Measurements from ENCODE around the gene B4GALNT3. TPM values are rescaled to one million over a fixed set of nuclear protein-coding genes. Genes with fewer than 3 reads are reported as not detected.

The B4GALNT3 gene
- total RNA-seq, 4 donors from 2014 or later = under 0.01 to 0.80 (median 0.36) TPM

DNA sequence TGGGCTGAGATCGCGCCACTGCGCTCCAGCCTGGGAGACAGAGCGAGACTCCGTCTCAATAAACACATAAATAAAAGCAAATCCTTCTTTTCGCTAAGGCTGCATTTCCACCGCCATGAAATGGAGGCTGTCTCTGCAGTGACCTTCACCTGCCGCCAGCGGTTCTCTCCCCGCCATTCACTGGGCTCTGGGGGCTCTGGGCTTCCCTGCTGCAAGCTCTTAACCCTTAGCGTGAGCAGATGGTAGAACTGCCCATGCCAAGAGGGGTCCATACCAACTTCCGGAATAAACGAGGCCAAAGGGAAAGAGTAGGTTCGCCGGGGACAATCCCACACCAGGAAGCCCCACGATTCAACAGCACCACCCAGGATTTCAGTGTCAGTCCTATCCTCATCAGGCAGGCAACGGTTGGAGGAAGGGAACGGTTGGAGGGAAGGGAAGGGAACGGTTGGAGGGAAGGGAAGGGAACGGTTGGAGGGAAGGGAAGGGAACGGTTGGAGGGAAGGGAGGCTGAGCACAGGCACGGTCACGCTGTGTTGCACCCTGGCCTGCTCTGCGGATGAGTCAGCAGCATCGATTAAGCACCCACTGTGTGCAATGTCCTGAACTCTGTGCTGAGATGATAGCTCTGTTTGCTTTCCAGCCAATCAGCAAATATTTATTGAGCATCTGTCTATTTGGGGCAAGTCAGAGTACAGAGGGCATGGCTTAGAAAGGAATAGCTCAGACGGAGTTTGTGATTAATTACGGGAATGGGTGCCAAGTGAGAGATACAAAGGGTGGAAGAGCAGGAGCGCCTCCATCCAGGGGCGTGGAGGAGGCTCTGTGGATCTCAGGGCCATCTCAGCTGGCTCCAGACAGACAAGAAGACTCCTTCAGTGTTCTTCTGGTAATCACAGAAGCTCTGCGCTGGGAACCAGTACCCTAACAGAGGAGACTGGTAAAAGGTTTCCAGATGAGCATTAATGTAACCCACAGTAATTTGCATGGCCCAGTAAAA lies 125.6 kb downstream of the B4GALNT3 start:
- 88% methylated on average over 30 of the region's 30 CpGs for WGBS
- intact Hi-C loops (cut with DNase I) = no loop called here
- no peak overlapping the region for H3K4me3 ChIP-seq
- DNase-seq (ENCODE audit: extremely low spot score) = no peak
- H3K27ac ChIP-seq (replicated peaks in 1 of 4) = no peak overlapping the region
- no peaks in the 10 kb centered on the region for H3K9me3 ChIP-seq
- peaks cover 0 to 11% (median 0%) of the 10 kb centered on the region in 4 donors for H3K4me1 ChIP-seq
- no peaks in the 10 kb centered on the region for H3K36me3 ChIP-seq
- TF ChIP-seq, protein P1, sequence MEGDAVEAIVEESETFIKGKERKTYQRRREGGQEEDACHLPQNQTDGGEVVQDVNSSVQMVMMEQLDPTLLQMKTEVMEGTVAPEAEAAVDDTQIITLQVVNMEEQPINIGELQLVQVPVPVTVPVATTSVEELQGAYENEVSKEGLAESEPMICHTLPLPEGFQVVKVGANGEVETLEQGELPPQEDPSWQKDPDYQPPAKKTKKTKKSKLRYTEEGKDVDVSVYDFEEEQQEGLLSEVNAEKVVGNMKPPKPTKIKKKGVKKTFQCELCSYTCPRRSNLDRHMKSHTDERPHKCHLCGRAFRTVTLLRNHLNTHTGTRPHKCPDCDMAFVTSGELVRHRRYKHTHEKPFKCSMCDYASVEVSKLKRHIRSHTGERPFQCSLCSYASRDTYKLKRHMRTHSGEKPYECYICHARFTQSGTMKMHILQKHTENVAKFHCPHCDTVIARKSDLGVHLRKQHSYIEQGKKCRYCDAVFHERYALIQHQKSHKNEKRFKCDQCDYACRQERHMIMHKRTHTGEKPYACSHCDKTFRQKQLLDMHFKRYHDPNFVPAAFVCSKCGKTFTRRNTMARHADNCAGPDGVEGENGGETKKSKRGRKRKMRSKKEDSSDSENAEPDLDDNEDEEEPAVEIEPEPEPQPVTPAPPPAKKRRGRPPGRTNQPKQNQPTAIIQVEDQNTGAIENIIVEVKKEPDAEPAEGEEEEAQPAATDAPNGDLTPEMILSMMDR (IDR thresholded peaks at IDR 0.05) = no peak
- TF ChIP-seq POLR2AphosphoS5 (IDR thresholded peaks at IDR 0.05) = no peak
- TF ChIP-seq POLR2A (IDR thresholded peaks at IDR 0.05; ENCODE audit: low read depth) = no peak
- TF ChIP-seq EP300 (IDR thresholded peaks at IDR 0.05) = no peak
- H3K27me3 ChIP-seq = no peaks in the 10 kb centered on the region

DNA sequence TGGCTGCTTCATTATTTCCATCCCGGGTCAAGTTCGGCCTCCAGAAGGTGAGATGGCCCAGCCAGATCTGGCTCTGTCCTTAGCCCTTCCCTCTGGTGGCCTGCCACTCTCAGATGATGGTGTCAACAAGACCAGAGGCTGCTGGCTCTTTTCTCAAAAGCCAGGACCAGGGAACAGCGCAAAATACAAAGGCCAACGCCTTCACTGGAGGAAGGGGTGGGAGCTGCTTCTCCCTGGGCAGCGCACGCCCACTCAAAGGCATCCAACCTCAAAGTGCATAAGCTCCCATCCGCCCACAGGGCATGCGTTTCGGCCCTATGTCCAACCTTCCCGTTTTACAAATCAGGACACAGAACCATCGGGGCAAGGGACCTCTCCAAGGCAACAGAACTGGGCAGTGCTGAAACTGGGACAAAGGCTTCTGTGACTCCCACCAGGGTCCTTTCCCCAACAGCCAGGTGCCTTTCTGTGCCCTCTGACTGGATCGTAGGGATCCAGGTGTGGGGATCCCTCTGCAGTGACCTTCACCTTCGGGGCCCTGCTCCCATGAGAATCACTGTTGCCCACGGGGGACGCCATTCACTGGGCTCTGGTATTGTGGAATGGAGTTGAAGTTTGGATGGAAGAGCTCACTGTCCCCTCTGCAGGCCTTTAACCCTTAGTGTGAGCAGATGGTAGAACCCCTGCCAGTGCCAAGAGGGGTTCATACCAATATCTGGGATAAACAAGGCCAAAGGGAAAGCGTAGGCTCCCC lies 126.8 kb downstream of the B4GALNT3 start:
- no peaks in the 10 kb centered on the region for H3K27me3 ChIP-seq
- peaks cover 0 to 14% (median 0%) of the 10 kb centered on the region in 4 donors for H3K4me1 ChIP-seq
- WGBS = 89% methylated on average over 14 of the region's 16 CpGs
- intact Hi-C loops (cut with DNase I) = no loop called here
- TF ChIP-seq POLR2AphosphoS5 (IDR thresholded peaks at IDR 0.05) (no peak), EP300 (IDR thresholded peaks at IDR 0.05) (no peak), POLR2A (IDR thresholded peaks at IDR 0.05; ENCODE audit: low read depth) (no peak)
- TF ChIP-seq, protein P1 (IDR thresholded peaks at IDR 0.05) = no peak
- H3K4me3 ChIP-seq = no peak overlapping the region
- H3K36me3 ChIP-seq = no peaks in the 10 kb centered on the region
- no peak for DNase-seq (ENCODE audit: extremely low spot score)
- no peaks in the 10 kb centered on the region for H3K9me3 ChIP-seq
- H3K27ac ChIP-seq (replicated peaks in 1 of 4) = no peak overlapping the region

DNA sequence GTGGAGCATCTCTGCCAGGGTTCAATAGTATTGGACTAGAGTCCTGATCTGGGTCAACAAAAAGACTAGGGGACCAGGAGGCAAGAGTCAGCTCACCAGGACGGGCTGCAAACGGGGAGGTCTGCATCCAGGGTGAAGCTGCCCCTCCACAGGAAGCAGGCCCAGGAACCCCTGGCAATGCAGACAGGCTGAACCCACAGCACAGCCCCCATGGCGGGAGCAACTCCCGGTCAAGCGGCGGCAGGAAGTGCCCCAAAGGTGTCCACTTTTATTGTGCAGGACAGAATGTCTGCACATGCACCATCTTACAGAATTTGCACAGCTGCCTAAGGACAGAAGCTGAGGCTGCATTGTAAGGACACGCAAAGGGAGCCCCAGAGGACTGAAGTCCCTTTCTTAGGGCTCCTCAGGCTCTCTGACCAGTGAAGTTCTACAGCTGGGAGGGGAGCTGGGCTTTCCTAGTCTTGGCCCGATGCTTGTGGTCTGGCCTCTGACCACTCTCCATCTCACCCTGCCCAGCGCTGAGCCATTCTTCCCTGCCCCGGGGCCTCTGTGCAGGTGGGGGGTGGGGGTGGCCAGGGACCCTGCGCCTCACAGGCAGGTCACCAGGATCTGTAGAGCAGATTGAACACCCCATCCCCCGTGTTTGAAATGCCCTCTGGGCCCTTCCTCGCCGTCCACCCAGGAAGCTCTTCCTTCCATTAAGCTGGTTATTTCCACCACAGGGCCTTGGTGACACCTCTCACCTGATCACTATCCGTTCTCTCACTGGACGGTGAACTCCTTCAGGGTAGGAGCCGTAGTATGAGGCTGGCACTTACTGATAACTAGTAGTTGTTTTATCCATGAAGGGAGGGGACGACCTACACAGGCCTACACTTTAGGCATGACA lies 127.6 kb downstream of the B4GALNT3 start:
- intact Hi-C loops (cut with DNase I) = no loop called here
- DNase-seq (ENCODE audit: extremely low spot score) = no peak
- no peak overlapping the region for H3K27ac ChIP-seq (replicated peaks in 1 of 4)
- H3K36me3 ChIP-seq = no peaks in the 10 kb centered on the region
- TF ChIP-seq POLR2AphosphoS5 (IDR thresholded peaks at IDR 0.05) (no peak), POLR2A (IDR thresholded peaks at IDR 0.05; ENCODE audit: low read depth) (no peak), EP300 (IDR thresholded peaks at IDR 0.05) (no peak)
- TF ChIP-seq, protein P1 (IDR thresholded peaks at IDR 0.05) = no peak
- H3K4me1 ChIP-seq = peaks cover 0 to 22% (median 0%) of the 10 kb centered on the region in 4 donors
- no peaks in the 10 kb centered on the region for H3K27me3 ChIP-seq
- H3K9me3 ChIP-seq = no peaks in the 10 kb centered on the region
- no peak overlapping the region for H3K4me3 ChIP-seq
- 86% methylated on average over 18 of the region's 18 CpGs for WGBS

DNA sequence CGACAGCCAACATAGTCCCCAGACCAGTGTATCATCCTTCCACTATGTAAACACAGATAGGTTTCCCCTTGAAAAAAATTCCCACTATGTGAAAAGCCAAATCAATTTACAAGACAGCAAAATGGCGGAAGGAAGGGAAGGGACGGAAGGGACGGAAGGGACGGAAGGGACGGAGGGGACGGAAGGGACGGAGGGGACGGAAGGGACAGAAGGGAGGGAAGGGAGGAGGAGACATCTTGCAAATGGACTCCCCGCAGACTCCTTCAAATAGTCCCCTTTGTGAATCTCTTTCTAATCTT lies 128.2 kb downstream of the B4GALNT3 start:
- Histone ChIP-seq H3K9me3 (no peaks in the 10 kb centered on the region), H3K27ac (replicated peaks in 1 of 4) (no peak overlapping the region), H3K36me3 (no peaks in the 10 kb centered on the region), H3K4me3 (no peak overlapping the region), H3K4me1 (peaks cover 0 to 23% (median 0%) of the 10 kb centered on the region in 4 donors), H3K27me3 (no peaks in the 10 kb centered on the region)
- WGBS = 94% methylated on average over 10 of the region's 10 CpGs
- intact Hi-C loops (cut with DNase I) = no loop called here
- DNase-seq (ENCODE audit: extremely low spot score) = no peak
- no peak for TF ChIP-seq POLR2A (IDR thresholded peaks at IDR 0.05; ENCODE audit: low read depth)
- no peak for TF ChIP-seq POLR2AphosphoS5 (IDR thresholded peaks at IDR 0.05)
- TF ChIP-seq EP300 (IDR thresholded peaks at IDR 0.05) = no peak
- TF ChIP-seq, protein P1 (IDR thresholded peaks at IDR 0.05) = no peak
